HG03060 (cell line): ENCODE data around the gene TMEM161A.
"Not testable (repeated sequence)": the region's sequence is repeated elsewhere in the genome, so short reads cannot be mapped to it uniquely, and the experiment has no call there.

ENCODE experiments used
- ATAC-seq: cut with Tn5 transposase; IDR thresholded peaks from one replicate; pipeline ENCODE4 v1.9.1; 2021; ENCODE audit warnings: low read depth, moderate number of reproducible peaks; ENCODE audit not compliant: unreplicated experiment

The TMEM161A gene

DNA sequence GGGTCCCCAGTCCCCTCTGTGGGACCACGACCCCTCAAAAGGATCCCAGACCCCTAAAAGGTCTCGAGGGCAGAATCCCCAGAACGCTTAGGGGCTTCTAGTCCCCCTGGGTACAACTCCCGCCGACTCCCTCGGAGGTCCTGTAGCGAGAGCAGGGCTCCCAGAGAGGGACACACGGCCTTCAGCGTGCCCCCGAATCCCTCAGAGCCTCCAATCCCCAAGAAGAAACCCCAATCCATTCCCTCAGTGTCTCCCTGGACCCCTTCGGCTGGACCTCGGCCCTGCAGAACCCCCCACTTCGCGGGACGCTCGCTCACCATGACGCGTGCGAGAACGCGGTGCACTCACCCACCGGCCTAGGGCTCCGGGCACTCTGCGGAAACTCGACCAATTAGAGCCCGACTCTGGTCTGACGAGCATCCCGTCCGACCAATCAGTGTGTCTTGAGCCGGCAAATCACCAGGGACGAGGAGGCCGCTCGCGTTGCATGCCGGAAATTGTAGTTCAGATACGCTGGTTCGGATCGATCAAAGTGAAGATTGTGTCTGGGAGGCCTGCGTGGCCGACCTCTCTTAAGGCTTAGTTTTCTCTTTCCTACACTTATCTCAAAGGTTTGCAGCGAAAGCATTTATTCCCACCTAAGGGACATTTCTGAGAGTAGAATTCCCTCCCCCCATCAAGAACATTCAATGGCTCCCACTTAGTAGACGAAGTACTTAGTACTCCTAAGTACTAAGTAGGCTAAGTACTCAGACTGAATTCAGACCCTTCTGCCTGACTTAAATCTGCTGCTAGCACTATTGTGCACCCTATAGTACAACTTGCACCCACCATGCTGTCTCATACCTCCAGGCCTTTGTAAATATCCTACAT is at the start of gene TMEM161A:
TSS of gene TMEM161A (minus strand) at position 370 of the 873 bp plus-strand sequence. CDS start at position 320, 50 bp downstream.
- ATAC-seq, result peak; percentile 92

GRCh38 chr19:19186742-19187141 is 48.5 kb upstream of the TMEM161A start:
- ATAC-seq, result no peak

- ATAC-seq, result no peak
Observed at GRCh38 chr19:19185853-19186740, 47.8 kb upstream of the TMEM161A start.

- no peak for ATAC-seq
Observed at GRCh38 chr19:19181488-19181998, 43.3 kb upstream of the TMEM161A start.

GRCh38 chr19:19179548-19180441 is 41.5 kb upstream of the TMEM161A start:
- no peak for ATAC-seq

DNA sequence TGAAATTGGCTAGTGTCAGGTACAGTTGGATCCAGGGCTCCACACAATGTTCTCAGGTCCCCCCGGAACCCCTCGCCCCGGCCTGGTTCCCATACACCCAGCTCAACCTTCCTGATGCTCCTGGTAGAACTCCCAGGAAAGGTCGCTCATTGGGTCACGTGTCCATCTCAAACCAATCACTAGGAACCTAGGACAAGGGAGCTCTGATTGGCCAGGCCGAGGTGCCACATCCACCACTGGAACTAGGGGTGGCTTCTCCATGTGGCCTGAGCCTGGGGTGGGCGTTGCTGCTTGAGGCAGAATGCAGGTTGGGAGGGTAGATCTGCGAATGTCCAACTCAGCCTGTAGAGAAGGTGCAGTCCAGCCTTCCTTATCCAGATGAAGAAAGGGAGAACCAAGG is 38.7 kb upstream of the TMEM161A start:
- ATAC-seq, result no peak

DNA sequence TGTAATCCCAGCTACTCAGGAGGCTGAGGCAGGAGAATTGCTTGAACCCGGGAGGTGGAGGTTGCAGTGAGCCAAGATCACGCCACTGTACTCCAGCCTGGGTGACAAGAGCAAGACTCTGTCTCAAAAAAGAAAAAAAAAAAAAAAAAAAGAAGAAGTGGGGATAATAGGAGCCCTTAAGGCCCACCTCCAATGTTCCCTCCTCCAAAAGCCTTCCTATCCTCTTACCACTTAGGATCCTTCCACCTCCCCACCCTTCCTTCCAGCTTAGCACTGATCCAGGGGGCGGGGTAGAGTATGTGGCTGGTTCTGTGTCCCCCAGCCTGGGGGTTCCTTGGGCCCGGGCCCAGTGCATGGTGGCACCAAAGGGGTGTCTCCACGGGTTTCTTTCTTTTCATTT is 35.0 kb upstream of the TMEM161A start:
- ATAC-seq, result not testable (repeated sequence)

- no peak for ATAC-seq
Observed at GRCh38 chr19:19171821-19172532, 33.7 kb upstream of the TMEM161A start.

DNA sequence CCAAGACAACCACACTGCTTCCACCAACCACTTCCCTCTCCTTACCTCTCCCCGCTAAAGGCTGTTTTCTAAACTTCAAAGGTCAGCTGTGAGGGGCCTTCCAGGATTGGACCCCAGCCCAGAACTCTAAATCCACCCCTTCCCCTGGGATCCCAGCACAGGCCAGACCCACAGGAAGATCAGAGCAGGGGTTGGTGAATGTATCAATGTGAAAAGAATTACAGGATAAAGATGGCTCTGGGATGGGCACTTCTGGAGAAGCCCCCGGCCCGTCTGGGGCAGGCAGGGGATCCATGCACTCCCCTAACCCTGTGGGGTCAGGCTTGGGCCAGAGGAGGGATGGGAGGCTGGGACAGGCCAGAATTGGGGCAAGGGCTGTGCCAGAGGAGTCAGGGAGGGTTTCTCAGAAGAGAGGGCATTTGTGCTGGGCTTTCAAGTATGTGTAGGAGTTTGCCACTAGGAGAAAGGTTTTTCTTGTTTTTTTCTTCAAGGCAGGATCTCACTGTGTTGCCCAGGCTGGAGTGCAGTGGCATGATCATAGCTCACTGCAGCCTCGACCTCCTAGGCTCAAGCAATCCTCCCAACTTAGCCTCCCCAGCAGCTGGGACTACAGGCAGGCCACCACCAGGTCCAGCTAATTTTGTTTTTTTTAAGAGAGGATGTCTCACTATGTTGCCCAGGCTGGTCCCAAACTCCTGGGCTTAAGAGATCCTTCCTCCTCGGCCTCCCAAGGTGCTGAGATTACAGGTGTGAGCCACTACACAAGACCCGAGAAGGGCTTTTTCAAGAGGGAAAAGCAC is 32.8 kb upstream of the TMEM161A start:
- ATAC-seq, result no peak

GRCh38 chr19:19170053-19170872 is 32.0 kb upstream of the TMEM161A start, which contains the start of gene MEF2B:
TSS of gene MEF2B (minus strand) at chr19:19170263. CDS start at chr19:19150735, 19,528 bp downstream.
- ATAC-seq, result no peak

DNA sequence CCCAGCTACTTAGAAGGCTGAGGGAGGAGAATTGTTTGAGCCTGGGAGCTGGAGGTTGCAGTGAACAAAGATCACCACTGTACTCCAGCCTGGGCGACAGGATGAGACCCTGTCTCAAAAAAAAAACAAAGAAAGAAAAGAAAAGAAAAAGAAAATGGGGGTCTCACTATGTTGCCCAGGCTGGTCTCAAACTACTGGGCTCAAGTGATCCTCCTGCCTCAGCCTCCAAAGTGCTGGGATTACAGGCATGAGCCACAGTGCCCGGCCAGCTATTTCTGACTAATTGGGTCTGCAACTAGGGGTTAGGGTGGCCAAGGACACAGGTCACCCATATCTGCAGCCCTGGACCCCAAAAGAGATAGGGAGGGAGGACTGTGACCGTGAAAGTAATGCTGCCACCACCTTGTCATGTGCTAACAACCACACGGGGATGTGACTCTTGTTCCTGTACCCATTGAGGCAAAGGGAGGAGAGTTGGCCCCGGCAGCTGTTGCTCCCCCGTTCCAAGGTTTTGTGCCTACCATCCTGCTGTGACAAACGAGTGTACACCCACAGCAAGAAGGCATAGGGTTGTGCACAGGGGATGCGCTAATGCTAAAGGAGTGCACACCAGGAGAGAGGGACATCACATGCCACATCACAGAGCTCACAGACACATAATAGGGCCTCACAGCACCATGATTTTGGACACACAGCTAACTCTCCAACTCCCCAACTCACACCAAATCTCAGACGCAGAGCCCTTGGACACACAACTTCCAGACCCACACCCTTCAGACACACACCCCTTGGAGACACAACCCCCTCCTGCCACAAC is 31.2 kb upstream of the TMEM161A start:
- no peak for ATAC-seq

DNA sequence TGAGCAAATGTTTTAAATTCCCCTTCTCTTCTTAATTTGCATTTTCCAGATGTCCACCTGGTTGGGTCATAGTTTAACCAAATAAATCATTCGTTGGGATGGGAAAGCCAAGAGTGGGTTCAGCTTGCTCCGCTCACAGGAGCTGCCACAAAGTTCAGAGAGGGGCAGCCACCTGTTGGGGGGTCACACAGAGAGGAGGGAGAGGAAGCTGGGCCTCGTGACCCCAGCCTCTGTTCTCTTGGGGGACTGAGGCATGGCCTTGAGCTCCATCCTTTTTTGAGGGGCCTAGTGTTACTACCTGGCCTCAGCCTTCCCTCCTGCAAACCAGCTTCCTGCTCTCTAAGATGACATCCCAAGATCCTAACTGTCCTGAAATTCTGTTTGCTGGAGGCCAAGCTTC is 29.3 kb upstream of the TMEM161A start:
- ATAC-seq, result no peak

DNA sequence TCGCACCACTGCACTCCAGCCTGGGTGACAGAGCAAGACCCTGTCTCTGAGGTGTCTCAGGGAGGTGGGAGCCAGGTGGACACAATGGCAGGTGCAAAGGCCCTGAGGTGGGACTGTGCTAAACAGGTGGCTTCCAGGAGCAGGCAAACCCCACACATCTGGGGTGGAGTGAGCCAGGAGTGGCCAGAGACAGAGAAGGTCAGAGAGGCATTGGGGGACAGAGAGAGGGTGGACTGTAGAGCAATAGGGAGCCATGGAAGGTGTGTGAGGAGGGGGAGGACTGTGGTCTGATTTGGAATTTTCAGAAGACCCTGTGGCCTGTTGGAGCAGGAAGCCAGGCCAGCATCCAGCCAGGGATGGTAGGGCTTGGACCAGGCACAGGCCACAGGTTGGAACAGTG is 27.1 kb upstream of the TMEM161A start:
- ATAC-seq, result no peak

GRCh38 chr19:19162495-19162894 is 24.2 kb upstream of the TMEM161A start:
- ATAC-seq, result no peak

GRCh38 chr19:19160461-19161035 is 22.3 kb upstream of the TMEM161A start:
- ATAC-seq, result no peak

GRCh38 chr19:19159534-19159933 is 21.3 kb upstream of the TMEM161A start:
- no peak for ATAC-seq

GRCh38 chr19:19157808-19158207 is 19.5 kb upstream of the TMEM161A start:
- no peak for ATAC-seq
